Measurements from ENCODE around the gene VIPR2. TPM values are rescaled to one million over a fixed set of nuclear protein-coding genes. Genes with fewer than 3 reads are reported as not detected.

VIPR2 gene
- total and polyA plus RNA-seq, 2 of the 13 experiments (the other 11 are each of a cell fraction or from before 2014, with no cell fraction given), result not detected

DNA sequence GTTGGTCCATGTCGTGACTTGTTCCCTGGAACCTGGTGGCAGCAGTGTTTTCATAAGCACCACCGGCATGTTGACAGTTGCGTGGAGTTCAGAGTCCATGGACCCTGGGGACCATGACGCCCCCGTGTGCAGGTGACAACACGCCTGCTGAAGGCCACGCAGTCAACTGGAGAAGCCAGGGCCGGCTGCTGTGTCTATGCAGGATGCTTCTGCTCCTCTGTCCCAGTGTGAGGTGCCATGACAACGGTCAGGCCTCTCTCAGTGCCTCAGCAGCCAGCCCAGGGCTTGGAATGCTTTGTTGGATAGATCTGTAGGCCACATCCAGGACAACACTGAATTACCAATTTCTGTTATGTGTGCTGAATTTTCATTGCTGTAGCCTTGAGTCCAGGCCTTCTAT lies 10.7 kb upstream of the VIPR2 start (continued):
- TF ChIP-seq NBN (conservative IDR thresholded peaks at IDR 0.05) (no peak), CREB1 (IDR thresholded peaks at IDR 0.05) (no peak), CREB1 (CRISPR knock-in tag; IDR thresholded peaks at IDR 0.05) (no peak), GATA4 (IDR thresholded peaks at IDR 0.05; ENCODE audit: borderline replicate concordance, low read depth) (no peak), PRPF4 (IDR thresholded peaks at IDR 0.05; ENCODE audit: low read depth, low read length, poor library complexity, severe bottlenecking) (no peak), ZNF816 (CRISPR knock-in tag; IDR thresholded peaks at IDR 0.05; ENCODE audit: borderline replicate concordance) (no peak), ZNF782 (CRISPR knock-in tag; IDR thresholded peaks at IDR 0.05; ENCODE audit: borderline replicate concordance) (no peak), ZNF556 (CRISPR knock-in tag; IDR thresholded peaks at IDR 0.05; ENCODE audit: borderline replicate concordance) (peak; percentile 30; the same call in 1 of the 2 replicates), MXD4 (CRISPR knock-in tag; IDR thresholded peaks at IDR 0.05) (no peak), YEATS4 (CRISPR knock-in tag; IDR thresholded peaks at IDR 0.05; ENCODE audit: borderline replicate concordance) (no peak), ZSCAN9 (CRISPR knock-in tag; IDR thresholded peaks at IDR 0.05; ENCODE audit: borderline replicate concordance) (no peak), ZNF792 (CRISPR knock-in tag; IDR thresholded peaks at IDR 0.05) (no peak), PBX2 (CRISPR knock-in tag; IDR thresholded peaks at IDR 0.05) (no peak), FOXK1 (CRISPR knock-in tag; IDR thresholded peaks at IDR 0.05; ENCODE audit: borderline replicate concordance, low read depth) (peak; percentile 79), PPARG (CRISPR knock-in tag; conservative IDR thresholded peaks at IDR 0.05) (no peak), ZNF788 (CRISPR knock-in tag; IDR thresholded peaks at IDR 0.05; ENCODE audit: borderline replicate concordance) (peak; percentile 44; the same call in 1 of the 2 replicates)
- TF ChIP-seq, protein P1, sequence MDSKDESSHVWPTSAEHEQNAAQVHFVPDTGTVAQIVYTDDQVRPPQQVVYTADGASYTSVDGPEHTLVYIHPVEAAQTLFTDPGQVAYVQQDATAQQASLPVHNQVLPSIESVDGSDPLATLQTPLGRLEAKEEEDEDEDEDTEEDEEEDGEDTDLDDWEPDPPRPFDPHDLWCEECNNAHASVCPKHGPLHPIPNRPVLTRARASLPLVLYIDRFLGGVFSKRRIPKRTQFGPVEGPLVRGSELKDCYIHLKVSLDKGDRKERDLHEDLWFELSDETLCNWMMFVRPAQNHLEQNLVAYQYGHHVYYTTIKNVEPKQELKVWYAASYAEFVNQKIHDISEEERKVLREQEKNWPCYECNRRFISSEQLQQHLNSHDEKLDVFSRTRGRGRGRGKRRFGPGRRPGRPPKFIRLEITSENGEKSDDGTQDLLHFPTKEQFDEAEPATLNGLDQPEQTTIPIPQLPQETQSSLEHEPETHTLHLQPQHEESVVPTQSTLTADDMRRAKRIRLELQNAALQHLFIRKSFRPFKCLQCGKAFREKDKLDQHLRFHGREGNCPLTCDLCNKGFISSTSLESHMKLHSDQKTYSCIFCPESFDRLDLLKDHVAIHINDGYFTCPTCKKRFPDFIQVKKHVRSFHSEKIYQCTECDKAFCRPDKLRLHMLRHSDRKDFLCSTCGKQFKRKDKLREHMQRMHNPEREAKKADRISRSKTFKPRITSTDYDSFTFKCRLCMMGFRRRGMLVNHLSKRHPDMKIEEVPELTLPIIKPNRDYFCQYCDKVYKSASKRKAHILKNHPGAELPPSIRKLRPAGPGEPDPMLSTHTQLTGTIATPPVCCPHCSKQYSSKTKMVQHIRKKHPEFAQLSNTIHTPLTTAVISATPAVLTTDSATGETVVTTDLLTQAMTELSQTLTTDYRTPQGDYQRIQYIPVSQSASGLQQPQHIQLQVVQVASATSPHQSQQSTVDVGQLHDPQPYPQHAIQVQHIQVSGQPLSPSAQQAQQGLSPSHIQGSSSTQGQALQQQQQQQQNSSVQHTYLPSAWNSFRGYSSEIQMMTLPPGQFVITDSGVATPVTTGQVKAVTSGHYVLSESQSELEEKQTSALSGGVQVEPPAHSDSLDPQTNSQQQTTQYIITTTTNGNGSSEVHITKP (CRISPR knock-in tag; IDR thresholded peaks at IDR 0.05; ENCODE audit: low read depth), result no peak
- TF ChIP-seq, protein P2, sequence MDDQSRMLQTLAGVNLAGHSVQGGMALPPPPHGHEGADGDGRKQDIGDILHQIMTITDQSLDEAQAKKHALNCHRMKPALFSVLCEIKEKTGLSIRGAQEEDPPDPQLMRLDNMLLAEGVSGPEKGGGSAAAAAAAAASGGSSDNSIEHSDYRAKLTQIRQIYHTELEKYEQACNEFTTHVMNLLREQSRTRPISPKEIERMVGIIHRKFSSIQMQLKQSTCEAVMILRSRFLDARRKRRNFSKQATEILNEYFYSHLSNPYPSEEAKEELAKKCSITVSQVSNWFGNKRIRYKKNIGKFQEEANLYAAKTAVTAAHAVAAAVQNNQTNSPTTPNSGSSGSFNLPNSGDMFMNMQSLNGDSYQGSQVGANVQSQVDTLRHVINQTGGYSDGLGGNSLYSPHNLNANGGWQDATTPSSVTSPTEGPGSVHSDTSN (CRISPR knock-in tag; IDR thresholded peaks at IDR 0.05; ENCODE audit: borderline replicate concordance), result no peak
- TF ChIP-seq, protein P3, sequence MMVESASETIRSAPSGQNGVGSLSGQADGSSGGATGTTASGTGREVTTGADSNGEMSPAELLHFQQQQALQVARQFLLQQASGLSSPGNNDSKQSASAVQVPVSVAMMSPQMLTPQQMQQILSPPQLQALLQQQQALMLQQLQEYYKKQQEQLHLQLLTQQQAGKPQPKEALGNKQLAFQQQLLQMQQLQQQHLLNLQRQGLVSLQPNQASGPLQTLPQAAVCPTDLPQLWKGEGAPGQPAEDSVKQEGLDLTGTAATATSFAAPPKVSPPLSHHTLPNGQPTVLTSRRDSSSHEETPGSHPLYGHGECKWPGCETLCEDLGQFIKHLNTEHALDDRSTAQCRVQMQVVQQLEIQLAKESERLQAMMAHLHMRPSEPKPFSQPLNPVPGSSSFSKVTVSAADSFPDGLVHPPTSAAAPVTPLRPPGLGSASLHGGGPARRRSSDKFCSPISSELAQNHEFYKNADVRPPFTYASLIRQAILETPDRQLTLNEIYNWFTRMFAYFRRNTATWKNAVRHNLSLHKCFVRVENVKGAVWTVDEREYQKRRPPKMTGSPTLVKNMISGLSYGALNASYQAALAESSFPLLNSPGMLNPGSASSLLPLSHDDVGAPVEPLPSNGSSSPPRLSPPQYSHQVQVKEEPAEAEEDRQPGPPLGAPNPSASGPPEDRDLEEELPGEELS (CRISPR knock-in tag; IDR thresholded peaks at IDR 0.05), result no peak
- TF ChIP-seq, protein P4, sequence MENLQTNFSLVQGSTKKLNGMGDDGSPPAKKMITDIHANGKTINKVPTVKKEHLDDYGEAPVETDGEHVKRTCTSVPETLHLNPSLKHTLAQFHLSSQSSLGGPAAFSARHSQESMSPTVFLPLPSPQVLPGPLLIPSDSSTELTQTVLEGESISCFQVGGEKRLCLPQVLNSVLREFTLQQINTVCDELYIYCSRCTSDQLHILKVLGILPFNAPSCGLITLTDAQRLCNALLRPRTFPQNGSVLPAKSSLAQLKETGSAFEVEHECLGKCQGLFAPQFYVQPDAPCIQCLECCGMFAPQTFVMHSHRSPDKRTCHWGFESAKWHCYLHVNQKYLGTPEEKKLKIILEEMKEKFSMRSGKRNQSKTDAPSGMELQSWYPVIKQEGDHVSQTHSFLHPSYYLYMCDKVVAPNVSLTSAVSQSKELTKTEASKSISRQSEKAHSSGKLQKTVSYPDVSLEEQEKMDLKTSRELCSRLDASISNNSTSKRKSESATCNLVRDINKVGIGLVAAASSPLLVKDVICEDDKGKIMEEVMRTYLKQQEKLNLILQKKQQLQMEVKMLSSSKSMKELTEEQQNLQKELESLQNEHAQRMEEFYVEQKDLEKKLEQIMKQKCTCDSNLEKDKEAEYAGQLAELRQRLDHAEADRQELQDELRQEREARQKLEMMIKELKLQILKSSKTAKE (CRISPR knock-in tag; IDR thresholded peaks at IDR 0.05; ENCODE audit: borderline replicate concordance), result no peak
- TF ChIP-seq, protein P5, sequence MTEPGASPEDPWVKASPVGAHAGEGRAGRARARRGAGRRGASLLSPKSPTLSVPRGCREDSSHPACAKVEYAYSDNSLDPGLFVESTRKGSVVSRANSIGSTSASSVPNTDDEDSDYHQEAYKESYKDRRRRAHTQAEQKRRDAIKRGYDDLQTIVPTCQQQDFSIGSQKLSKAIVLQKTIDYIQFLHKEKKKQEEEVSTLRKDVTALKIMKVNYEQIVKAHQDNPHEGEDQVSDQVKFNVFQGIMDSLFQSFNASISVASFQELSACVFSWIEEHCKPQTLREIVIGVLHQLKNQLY (CRISPR knock-in tag; IDR thresholded peaks at IDR 0.05), result peak; percentile 58; the same call in 1 of the 2 replicates
